IMR-90 (cell line): ENCODE measurements around the gene BTBD2.

Experiments
- BHLHE40 ChIP-seq: fragments of 150-350 bp; IDR thresholded peaks from 2 replicates; pipeline ENCODE4 v1.6.1; 2016; ENCODE audit warnings: mild to moderate bottlenecking, low read depth, low read length
- CEBPB ChIP-seq: IDR thresholded peaks from 2 replicates; pipeline ENCODE4 v1.6.1; 2012; ENCODE audit warnings: low read depth, low read length, improper control_type of control experiment
- CTCF ChIP-seq: conservative IDR thresholded peaks from 2 replicates; pipeline ENCODE4 v1.5.1; 2012; ENCODE audit warnings: mild to moderate bottlenecking, low read depth, low read length, improper control_type of control experiment
- FOS ChIP-seq: fragments of 150-350 bp; IDR thresholded peaks from 2 replicates; pipeline ENCODE4 v1.6.1; 2016; ENCODE audit warnings: low read depth, low read length
- MAFK ChIP-seq: IDR thresholded peaks from 2 replicates; pipeline ENCODE4 v1.6.1; 2012; ENCODE audit warnings: low read depth, low read length, improper control_type of control experiment
- NFE2L2 ChIP-seq: fragments of 150-350 bp; IDR thresholded peaks from 2 replicates; pipeline ENCODE4 v1.6.1; 2016; ENCODE audit warnings: low read depth, mild to moderate bottlenecking, low read length
- POLR2A ChIP-seq: IDR thresholded peaks from 2 replicates; pipeline ENCODE4 v1.6.1; 2012; ENCODE audit warnings: mild to moderate bottlenecking, low read depth, low read length
- RAD21 ChIP-seq: IDR thresholded peaks from 2 replicates; pipeline ENCODE4 v1.6.1; 2012; ENCODE audit warnings: low read length, improper control_type of control experiment
- RFX5 ChIP-seq: IDR thresholded peaks from 2 replicates; pipeline ENCODE4 v1.8.0; 2012; ENCODE audit warnings: low read depth, mild to moderate bottlenecking, low read length, moderate library complexity
- USF2 ChIP-seq: fragments of 150-350 bp; IDR thresholded peaks from 2 replicates; pipeline ENCODE4 v1.6.1; 2017; ENCODE audit warnings: mild to moderate bottlenecking, antibody characterized with exemption, low read length, low read depth
- TF ChIP-seq, protein P1 (sequence below): fragments of 150-350 bp; IDR thresholded peaks from 2 replicates; pipeline ENCODE4 v1.6.1; 2016; ENCODE audit warnings: low read depth, mild to moderate bottlenecking, low read length, moderate library complexity, borderline replicate concordance

DNA sequence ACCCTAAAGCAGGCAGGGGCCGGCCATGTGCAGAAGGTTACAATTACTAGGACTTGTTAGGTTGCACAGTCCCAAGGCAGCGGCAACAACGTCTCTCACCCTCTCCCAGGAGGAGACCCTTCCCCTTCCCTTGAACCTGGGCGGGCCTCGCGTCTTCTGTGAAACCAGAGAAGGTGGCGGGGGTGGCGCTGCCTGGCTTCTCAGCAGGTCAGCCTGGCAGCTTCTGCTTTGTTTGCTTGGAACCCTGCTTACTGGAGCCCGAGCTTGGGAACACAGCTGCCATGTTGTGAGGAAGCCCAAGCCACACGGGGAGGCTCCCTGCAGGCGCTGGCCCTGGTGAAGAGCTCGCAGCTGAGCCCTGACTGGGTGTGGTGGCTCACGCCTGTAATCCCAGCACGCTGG lies 20.1 kb upstream of the BTBD2 start:
- TF ChIP-seq CTCF = no peak
- TF ChIP-seq RFX5 = no peak
- no peak for TF ChIP-seq MAFK
- no peak for TF ChIP-seq NFE2L2
- no peak for TF ChIP-seq RAD21
- TF ChIP-seq POLR2A = no peak
- TF ChIP-seq, protein P1, sequence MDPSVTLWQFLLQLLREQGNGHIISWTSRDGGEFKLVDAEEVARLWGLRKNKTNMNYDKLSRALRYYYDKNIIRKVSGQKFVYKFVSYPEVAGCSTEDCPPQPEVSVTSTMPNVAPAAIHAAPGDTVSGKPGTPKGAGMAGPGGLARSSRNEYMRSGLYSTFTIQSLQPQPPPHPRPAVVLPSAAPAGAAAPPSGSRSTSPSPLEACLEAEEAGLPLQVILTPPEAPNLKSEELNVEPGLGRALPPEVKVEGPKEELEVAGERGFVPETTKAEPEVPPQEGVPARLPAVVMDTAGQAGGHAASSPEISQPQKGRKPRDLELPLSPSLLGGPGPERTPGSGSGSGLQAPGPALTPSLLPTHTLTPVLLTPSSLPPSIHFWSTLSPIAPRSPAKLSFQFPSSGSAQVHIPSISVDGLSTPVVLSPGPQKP = no peak
- TF ChIP-seq BHLHE40 = no peak
- no peak for TF ChIP-seq USF2
- no peak for TF ChIP-seq CEBPB
- TF ChIP-seq FOS = no peak
